Gastrocnemius medialis (tissue), 4 donors: Measurements from ENCODE around the gene HDAC7.

ENCODE experiments used
- POLR2A ChIP-seq, 2 donors: fragments of 450-650 bp; IDR thresholded peaks; one replicate each; pipeline ENCODE4 v1.6.1; 2017; ENCODE audit warnings: antibody characterized with exemption in 2 of 2, mild to moderate bottlenecking in 2 of 2, moderate library complexity in 2 of 2
- TF ChIP-seq, protein P1 (sequence below), 5 experiments: fragments of 450-650 bp in 3 of 5; fragments of 200-600 bp in 2 of 5; sonication (generic) in 2 of 5; IDR thresholded peaks in 4 of 5; conservative IDR thresholded peaks in 1 of 5; 1 replicate in 4 of 5; 2 replicates in 1 of 5; pipeline ENCODE4 v1.5.1; 2016 to 2019; ENCODE audit warnings: antibody characterized with exemption in 5 of 5, mild to moderate bottlenecking in 3 of 5, moderate library complexity in 3 of 5

DNA sequence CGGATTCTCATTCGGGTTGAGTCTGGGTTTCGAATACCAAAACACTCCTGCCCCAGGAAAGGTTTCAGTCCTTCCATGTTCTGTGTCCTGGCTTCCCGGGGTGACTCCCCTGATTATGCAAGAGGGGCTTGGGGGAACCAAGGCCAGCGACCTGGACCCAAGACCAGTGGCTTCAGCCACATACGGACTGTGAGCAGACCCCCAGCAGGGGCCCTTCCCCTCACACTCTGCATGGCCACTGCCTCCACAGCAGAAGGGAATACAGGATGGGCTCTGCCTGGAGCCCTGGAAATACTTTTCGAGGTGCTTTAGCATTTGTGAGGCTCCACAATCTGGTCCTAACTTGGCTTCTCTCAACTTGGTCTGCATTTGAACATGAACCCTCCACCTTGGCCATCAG lies 19.1 kb downstream of the HDAC7 start:
- TF ChIP-seq, protein P1, sequence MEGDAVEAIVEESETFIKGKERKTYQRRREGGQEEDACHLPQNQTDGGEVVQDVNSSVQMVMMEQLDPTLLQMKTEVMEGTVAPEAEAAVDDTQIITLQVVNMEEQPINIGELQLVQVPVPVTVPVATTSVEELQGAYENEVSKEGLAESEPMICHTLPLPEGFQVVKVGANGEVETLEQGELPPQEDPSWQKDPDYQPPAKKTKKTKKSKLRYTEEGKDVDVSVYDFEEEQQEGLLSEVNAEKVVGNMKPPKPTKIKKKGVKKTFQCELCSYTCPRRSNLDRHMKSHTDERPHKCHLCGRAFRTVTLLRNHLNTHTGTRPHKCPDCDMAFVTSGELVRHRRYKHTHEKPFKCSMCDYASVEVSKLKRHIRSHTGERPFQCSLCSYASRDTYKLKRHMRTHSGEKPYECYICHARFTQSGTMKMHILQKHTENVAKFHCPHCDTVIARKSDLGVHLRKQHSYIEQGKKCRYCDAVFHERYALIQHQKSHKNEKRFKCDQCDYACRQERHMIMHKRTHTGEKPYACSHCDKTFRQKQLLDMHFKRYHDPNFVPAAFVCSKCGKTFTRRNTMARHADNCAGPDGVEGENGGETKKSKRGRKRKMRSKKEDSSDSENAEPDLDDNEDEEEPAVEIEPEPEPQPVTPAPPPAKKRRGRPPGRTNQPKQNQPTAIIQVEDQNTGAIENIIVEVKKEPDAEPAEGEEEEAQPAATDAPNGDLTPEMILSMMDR (IDR thresholded peaks at IDR 0.05 in 4 of 5, conservative IDR thresholded peaks at IDR 0.05 in 1 of 5), result no peak
- no peak for TF ChIP-seq POLR2A (IDR thresholded peaks at IDR 0.05)
